ENCODE results near the gene TMEM131.

Gene TMEM131

DNA sequence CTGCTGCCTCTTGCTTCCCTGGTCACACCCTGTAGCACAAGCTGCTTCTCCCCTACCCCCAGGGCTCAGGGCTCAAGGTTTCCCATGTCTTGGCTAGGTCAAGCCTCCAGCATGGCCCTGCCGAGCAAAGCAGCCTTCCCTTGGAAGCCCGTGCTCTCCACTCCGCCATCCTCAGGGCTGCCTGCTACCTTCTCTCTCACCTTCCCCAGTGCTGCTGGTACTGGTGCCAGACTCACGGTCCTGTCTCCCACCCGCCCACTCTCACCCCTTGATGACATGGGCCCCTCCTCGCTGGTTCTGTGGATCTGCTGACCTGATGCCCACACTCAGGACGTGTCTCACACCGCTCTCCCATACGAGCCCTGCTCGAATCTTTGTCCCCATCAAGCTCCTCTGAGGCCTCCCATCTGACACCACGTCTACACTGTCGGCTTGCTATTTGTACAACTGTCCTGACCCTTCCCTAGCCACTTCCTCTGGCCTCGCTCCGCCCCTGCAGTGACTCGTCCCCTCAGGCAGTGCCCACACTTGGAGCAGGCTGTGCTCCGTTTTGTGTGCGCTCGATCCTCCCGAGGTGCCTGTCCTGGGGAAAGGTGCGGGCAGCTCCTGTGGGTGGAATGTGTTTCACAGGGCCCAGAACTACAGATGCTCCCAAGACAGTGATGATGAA, 232.4 kb downstream of the TMEM131 start:
- DNase-seq (ENCODE audit: low read depth in 2 of 2): no peak

DNA sequence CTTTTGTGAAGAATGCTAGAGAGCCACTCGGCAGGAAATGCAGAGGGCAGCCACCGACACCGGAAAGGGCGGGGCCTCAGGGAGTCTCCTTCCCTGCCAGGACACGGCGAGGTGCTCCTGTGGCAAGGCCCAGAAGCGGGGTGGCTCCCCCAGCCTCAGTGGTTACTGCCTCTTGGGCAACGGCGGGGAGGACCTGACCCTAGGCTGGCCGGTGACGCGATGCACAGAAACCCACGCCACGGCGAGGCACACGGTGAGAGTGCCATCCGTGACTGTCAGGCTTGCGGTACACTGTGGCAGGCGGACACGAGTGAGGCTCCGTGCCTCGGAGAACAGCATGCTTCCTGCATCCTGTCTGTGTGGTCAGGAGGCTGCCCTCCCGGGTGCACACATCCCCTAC, 234.6 kb downstream of the TMEM131 start:
- peak; percentile 13 to 32 for DNase-seq (ENCODE audit: low read depth in 2 of 2)

DNA sequence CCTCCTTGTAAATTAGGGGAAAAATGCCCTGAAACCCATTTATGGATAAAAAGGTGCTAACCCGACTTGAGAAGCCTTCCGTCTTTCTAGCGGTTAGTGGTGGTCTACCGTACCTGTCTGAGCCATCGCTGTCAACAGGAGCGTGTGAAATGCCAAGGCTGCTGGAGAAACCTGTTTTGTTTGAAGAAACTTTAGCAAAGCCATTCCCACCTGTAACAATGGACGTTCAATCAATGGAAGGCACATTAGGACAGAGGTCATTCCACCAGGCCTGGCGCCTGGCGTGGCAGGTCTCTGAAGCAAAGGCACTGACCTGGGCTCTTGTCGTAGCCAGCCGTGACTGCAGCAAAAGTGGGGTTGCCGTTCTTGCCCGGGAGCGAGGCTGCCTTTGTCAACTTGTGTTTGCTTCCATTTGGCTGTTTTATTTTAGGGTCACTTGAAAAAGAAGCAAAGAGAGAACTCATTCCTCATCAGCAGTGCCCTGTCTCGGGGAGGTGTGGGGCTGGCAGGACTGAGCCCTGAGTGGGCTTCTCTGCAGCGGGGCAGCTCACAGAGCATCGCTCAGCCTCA, 235.2 kb downstream of the TMEM131 start:
- no peak for DNase-seq (ENCODE audit: low read depth in 2 of 2)

DNA sequence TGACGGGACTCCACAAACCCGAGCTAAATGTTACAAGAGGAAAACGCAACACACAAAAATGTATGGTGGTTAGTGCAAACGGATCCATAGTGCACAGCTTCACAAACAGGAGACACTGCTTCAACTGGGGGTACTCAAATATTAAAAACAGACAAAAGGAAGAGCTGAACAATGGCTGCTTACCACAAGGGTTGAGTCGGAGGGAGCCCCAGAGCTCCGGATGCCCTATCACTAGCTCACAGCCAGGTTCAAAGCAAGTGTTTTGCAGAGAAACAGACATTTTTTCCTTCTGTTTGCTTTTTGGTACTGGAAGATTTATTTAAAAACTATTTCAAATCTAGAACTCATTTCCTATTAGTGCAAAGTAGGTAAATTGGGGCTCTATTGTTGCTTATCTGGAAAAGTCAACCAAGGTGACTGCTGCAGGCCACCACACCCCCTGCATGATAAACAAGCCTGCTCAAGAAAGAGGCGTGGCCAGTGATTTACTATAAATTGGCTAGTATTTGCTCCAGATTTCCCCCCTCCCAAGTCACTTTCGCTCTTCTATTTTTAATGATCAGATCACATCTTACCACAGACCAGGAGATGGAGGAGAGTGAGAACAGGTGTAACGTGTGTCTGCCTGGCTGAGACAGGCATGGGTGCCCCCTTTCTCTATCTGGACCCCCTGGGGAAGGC, 235.9 kb downstream of the TMEM131 start:
- no peak for DNase-seq (ENCODE audit: low read depth in 2 of 2)

DNA sequence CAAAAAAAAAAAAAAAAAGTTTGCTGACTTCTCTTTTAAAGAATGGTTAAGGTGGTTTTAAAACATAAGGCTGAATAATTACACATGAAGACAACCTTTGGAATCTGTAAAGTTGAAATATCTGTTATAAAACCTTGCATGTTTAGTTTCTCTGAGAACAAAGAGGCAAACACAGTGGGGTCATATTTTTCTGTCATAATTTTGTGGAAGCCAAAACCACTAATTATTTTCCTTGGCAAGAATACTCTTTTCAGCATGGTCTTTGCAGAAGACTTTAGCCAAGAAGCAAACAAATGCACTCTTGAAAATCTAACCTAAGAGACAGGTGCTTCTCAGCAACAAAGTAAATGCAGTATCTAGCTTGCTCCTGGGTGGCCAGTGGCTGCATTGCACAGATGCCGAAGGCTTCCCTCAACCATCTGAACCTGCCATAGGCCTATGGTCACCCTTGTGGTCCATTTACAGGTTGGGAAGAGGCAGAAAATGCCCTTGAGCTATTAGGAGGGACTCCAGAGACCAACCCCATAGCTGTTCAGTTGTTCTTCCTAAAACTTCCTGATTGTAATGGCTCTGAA, 237.5 kb downstream of the TMEM131 start:
- no peak for DNase-seq (ENCODE audit: low read depth in 2 of 2)

DNA sequence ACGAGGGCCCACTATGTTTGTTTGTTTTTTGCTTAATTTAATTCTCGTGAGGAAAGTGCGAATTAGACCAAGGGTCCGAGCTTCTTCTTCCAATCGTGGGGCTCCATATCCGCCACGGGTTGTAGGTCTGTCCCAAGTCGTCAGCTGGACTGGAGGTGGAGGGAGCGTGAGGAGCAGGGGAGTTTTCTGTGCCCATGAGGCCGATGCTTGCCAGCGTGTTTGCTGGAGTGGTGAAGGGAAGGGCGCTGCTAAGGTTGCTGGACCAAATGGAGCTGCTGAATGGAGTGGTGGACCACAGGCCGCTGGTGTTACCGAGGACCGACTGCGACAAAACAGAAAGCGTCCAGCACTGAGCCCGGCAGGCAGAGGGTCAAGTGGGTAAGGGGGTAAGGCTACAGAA, 238.7 kb downstream of the TMEM131 start:
- no peak for DNase-seq (ENCODE audit: low read depth in 2 of 2)

DNA sequence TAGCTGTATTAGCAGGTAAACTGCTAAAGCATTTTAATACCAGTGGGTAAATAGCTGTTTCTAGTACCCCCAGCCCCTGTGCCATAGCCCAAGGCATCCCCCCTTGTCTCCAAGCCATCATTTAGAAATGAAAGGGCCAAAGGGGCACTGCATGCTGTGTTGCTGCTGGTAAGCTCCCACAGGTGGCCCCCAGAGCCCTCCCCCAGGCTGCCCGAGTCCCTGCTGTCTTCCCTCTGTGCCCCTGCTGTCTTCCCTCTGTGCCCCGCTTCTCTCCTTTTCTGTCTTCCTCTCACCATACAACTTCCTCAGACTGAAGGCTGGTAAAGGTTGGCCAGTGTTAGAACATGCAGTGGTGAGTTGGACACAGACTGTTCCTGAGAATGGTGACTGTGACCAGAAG, 240.3 kb downstream of the TMEM131 start:
- no peak for DNase-seq (ENCODE audit: low read depth in 2 of 2)

DNA sequence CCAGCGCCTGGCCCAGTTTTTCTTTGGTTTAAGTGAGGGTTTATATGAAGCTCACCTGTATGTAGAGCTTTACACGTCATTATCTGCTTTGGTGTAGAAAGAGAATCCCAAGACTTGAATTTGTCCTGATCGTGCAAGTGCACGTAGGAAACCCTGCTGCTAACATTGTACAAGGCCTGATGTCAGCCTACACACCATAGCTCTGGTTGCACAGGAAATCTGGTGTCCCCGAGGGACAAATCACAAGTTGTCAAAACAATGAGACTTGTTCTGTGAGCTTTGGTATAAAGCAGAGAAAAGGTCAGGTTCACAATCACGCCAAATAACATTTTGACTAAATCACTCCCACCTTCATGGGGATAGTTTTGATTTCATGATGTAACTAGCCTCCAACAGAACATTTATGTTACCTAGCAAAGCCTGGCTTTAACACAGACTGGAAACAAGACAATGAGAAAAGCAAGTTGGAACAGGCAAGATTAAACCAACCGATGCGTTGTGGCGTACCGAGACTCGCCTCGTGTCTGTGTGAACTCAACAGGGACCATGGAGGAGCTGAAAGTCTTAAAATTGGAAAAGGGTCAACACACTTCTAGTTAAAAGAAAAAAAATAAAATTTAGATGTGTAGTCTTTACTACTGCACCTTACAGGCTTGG, 240.9 kb downstream of the TMEM131 start:
- DNase-seq (ENCODE audit: low read depth in 2 of 2): no peak

DNA sequence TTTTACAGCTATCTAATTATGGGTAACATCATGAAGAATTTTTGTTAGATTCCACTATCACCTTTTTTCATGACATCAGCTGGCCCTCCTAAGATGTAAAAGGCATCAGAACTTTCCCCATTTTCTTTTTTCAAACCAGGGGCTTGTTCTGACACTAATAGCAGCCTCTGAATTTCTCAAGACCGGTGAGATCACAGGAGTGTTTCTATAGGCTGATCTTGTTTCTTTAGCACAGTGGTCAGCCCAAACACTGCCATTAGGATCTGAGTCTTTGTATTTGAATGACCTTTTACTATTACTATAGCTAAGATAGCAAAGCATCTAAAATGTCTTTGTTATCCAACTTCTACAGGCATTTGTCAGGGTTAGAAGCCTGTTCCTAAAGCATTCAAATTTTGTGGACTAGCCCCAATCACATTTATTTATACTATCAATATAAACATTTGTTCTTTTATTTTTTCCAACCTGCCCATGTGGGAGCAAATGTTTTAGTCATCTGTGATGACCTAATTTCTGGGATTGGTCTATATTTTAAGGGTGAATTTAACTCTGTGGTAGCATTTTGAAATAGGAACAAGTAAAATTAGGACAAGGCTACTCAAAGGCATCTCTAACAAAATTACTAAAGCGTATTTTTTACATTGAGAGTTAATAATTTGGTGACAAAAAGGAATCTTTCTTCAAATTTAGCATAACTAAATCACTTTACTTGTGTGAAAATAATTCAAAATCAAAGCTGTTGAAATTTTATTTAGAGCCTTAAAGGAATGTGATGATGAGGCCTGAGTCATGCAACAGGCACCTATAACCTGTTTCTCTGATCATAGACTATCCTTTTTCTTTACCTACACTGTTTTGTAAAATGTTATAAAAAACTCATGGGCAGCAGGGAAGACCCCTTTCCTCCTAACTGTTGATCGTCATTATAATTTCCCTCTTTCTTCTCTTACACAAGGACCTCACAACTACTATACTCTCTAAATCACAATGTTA, 243.1 kb downstream of the TMEM131 start:
- no peak for DNase-seq (ENCODE audit: low read depth in 2 of 2)

DNA sequence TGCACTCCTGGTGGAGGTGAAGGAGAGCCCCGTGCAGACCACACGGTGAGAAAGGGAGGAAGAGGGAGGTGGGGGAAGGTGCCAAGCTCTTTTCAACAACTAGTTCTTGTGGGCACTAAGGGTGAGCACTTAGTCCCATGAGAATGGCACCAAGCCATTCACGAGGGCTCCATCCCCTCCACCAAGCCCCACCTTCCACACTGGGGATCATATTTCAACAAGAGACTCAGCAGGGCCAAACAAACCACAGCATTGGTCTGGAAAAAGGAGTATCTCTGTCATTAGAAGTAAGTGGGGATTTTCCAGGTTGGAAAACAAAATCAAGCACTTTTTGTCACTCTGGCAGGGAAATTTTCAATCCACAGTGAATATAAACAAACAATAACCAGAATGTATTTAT, 244.0 kb downstream of the TMEM131 start:
- DNase-seq (ENCODE audit: low read depth in 2 of 2): no peak

DNA sequence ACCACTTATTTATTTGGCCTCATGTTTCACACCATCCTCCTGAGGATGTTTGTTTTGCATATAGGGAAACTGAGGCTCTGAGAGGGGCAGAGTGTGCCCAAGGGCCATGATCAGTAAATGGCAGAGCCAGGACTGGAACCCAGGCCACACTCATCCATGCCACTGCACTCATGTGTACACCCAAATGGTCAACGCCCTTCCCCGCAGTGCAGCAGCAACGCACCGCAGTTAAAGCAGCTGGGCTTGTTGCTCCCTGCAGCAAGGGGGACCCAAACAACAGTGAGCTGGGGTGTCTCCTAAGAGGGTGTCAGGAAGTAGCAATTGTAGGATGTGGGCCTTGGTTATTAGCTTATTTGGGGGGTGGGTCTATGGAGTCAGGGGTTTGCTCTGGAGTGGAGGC, 245.7 kb downstream of the TMEM131 start:
- no peak for DNase-seq (ENCODE audit: low read depth in 2 of 2)

DNA sequence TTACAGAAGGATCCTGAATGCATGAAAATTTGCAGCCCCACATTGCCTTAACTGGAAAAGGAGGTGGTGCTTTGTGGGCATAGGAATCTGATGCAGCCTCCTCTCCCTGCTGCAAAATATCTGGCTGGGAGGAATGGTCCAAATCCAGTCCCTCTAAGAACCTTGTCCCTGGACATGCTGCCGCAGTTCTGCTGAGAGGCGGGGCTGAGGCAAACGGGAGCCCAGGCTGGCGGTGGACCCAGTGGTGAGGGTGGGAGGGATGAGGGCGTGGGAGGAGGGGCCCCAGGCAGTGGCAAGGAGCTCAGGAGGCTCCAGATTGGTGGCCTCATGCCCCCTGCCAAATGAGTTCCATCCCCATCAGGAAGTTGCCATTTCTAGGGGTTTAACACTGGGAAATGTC, 246.2 kb downstream of the TMEM131 start:
- DNase-seq (ENCODE audit: low read depth in 2 of 2): no peak

DNA sequence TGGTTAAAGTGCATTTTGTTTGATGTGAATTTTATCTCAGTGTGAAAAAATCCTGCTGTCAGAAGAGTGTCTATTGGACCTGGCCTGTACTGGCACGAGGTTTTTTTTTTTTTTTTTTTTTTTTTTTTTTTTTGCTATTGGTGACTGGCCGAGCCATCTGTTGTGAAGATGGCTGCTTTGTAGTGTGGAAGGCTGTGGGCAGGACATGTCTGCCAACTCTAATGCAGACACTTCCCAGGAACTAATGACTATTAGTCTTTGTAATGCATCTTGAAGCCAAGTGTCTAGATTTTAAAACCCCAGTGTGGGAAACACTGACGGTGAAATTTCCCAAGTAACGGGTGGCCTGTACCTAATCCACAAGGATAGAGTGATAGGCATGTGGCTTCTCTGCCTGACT, 248.0 kb downstream of the TMEM131 start:
- no peak for DNase-seq (ENCODE audit: low read depth in 2 of 2)

DNA sequence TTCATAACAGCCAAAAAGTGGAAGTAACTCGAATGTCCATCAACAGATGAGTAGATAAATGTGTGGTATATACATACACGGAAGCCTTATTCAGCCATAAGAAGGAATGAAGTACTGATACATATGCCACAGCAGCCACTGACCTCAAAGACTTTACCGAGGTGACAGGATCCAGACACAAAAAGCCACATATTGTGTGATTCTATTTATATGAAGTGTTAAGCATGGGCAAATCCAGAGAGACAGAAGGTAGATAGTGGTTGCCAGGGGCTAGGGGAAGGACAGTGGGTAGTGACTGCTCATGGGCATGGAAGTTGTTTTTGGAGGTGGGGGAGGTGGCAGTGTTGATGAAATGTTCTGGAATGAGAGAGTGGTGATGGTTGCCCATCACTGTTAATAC, 248.5 kb downstream of the TMEM131 start:
- DNase-seq (ENCODE audit: low read depth in 2 of 2): no peak

DNA sequence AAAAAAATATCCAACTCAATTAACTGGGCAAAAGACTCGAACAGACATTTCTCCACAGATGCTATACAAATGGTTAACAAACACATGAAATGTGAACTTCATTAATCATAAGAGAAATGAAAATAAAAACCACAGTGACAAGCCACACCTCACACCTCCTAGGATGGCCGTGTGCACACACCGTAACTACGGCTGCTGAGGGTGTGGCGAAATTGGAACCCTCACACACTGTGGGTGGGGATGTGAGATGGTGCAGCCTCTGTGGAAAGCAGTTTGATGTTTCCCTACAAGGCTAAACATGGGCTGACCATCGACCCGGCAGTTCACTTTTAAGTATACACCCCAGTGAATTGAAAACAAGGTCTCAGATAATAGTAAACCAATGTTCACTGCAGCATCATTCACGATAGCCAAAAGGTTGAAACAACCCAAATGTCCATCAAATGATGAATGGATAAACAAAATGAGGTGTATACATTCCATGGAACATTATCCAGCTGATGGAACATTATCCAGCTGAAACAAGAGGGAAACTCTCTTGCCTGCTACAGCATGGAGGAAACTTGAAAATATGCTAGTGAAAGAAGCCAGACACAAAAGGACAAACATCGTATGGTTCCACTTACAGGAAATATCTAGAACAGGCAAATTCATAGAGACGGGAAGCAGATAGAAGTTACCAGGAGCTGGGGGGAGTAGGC, 250.1 kb downstream of the TMEM131 start:
- DNase-seq (ENCODE audit: low read depth in 2 of 2): peak; percentile 40 to 47

DNA sequence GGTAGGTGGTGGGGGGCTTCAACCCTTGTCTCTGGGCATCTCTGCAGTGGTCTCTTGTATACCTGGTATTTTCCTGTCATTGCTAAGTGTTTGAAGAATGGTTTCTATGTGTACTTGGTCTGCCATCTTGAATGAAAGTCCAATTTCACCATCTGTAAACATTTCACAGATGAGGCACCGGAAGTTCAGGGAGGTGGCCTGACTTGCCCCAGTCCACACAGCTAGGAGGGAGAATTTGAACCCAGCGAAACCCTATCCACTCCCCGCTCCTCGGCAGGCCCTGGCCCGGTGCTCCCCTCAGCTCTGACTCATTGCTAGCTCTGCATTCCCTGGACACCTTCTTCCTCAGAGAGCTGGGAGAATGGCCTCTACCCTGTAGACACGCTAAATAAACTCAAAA, 251.8 kb downstream of the TMEM131 start:
- no peak for DNase-seq (ENCODE audit: low read depth in 2 of 2)

DNA sequence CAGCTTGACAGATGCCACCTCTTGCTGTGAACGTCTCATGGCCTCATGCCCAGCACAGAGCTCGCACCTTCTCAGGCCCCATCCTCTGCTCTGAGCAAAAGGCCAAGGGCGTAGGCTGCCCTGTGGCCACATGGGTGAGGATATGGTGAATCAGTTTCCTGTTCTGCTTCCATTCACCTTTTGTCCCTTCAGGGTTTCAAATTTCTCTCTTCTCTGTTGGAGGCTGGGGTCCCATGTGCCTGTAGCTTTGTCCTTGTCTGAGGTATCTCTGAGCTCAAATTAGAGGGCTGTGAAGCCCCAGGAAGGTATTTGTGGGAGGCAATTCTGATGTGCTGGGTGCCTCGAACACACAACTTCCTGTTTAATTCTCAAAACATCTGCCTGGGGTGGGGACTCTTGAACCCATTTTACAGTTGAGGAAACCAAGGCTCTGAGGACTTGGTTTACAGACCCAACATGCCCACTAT, 253.3 kb downstream of the TMEM131 start:
- no peak for DNase-seq (ENCODE audit: low read depth in 2 of 2)

DNA sequence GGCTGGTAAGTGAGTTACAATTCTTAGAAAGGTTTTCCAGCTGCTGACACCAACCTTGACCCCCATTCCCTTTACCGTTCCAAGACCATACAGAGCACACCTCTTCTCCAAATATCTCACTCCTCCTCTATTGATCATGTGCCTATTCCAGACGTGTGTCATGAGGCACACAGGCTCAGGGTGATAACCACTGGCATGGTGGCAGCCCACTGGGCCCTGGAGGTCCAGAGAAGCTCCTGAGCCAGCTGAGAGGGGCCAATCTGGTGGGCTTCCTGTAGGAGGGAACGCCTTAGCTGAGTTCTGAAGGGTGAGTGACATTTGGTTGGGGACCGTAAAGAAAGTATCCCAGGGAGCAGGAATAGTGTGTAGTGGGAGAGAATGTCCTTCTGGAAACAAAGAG, 254.1 kb downstream of the TMEM131 start:
- no peak for DNase-seq (ENCODE audit: low read depth in 2 of 2)

DNA sequence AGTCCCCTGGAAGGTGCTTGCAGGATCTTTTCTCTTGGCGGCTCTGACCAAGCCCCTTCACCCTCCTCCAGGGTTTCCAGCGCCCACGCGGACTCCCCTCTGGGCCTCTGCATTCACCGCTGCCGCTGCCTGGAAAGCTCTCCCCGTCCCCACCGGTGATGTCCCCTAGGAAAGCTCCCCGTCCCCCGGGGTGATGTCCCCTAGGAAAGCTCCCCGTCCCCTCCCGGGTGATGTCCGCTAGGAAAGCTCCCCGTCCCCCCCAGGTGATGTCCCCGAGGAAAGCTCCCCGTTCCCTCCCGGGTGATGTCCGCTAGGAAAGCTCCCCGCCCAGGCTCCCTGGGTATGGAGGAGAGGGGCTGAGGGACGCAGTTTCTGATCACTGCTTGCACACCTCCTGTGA, 254.5 kb downstream of the TMEM131 start:
- no peak for DNase-seq (ENCODE audit: low read depth in 2 of 2)

DNA sequence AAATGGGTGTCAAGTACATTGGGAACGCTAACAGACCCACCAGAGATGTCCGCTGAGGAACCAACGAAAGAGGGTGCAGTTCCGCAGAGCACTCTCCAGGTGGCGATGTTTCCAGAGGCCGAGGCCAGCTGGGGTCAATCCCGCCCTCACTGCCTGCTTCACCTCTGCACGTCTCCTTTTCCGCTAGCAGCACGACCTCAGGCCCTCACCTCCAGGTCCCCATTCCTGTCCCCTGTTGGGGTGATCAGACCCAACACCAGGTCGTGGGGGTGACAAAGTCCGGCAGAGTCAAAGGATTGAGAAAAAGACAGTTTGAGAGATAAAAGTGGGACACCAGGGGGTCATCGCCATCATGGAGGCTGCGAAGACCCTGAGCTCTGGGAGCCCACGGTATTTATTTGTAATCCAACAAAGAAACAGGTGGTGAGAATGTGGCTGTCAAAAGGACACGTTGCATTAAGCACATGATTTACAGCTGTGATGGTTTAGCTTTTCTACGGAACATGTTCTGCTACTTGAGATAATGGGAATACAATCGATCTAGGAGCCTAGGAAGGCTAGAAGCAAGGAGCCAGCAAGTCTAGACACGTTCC, 255.1 kb downstream of the TMEM131 start:
- DNase-seq (ENCODE audit: low read depth in 2 of 2): peak in 1 of 2 donors; percentile 42
